ENCODE data around the gene KIAA1755.

- TF ChIP-seq POLR2AphosphoS5 (IDR thresholded peaks at IDR 0.05): no peak
- no peak for TF ChIP-seq CTCF (IDR thresholded peaks at IDR 0.05)
Observed at GRCh38 chr20:38226553-38226952, 34.0 kb downstream of the KIAA1755 start.
